Daoy (cell line): ENCODE data around the gene SBNO2. TPM values are rescaled to one million over a fixed set of nuclear protein-coding genes. Genes with fewer than 3 reads are reported as not detected.

Experiments used
- DNase-seq: peaks from one replicate; pipeline ENCODE4 v3.0.0-alpha.2; 2015; ENCODE audit warnings: low read depth
- total RNA-seq: library from RNA; depleted of rRNA; stranded (reverse); fragments of >200 nt; shearing (Covaris generic); gene quantifications from 2 replicates; pipeline ENCODE4 v1.2.3, GENCODE V29; 2014

The SBNO2 gene
- total RNA-seq, 1 experiment from 2014 or later, result 37.7 TPM

DNA sequence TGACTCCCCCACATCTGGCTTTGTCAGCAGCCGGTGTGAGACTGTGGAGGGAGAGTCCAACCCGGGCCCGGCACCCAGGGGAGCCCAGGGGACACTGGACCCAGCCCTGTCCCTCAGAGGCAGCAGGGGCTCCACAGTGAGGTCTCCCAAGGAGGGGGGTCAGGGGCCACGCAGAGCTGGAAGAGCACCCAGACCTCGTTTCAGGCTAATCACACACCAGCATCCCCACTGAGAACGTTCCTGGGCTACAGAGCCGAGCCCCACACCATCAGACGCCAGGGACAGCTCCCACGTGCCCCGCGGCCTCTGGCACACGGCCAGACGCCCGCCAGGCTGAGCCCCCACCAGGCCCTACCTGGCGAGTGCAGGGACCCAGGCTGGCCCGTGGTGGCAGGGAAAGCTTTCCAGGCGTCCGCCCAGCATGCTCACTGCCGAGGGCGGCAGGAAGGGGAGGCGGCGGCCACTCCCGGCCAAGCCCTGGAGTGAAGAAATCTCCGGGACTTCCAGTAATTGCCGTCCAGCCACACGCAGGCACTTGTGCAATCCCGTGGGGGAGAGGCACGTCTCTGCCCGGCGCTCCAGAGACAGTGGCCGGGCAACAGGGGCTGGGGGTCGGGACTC, 19.2 kb downstream of the SBNO2 start:
- no peak for DNase-seq

DNA sequence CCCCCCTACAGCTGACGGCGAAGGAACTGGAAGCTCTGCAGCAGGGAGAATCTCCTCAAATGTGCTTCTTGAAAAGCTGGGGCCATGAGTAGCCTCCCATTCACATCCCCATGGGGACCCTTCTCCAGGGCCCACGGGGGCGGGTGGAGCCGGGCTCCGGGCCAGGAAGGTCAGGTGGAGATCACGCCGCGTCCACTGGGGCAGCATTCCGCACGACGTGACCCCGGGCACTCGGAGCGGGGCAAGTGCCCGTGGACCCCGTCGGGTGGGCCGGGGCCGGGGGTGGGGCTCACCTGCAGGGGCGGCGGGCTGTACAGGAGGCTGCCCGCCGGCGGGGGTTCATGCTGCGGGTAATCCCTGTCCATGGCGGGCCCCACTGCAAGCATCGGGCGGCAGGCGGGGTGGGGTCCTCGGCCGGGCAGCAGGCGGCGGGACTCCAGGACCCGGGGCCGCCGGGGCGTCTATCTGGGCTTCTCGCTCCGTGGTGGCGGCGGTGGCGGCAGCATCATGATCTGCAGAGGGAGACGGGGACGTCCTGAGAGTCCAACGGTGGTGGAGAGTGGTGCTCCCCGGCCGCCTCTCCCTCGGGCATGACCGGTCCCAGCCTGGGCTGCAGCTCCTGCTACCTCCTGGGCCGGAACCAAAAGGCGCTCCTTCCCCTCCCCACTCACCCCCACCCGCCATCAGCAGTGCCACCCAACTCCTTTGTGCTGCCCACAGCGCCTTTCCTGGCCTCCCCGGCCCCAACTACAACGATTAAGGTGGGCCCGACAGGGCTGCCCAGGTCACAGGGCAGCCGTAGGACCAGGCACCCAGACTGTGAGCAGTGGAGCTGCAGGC, 20.0 kb downstream of the SBNO2 start:
- DNase-seq, result no peak

DNA sequence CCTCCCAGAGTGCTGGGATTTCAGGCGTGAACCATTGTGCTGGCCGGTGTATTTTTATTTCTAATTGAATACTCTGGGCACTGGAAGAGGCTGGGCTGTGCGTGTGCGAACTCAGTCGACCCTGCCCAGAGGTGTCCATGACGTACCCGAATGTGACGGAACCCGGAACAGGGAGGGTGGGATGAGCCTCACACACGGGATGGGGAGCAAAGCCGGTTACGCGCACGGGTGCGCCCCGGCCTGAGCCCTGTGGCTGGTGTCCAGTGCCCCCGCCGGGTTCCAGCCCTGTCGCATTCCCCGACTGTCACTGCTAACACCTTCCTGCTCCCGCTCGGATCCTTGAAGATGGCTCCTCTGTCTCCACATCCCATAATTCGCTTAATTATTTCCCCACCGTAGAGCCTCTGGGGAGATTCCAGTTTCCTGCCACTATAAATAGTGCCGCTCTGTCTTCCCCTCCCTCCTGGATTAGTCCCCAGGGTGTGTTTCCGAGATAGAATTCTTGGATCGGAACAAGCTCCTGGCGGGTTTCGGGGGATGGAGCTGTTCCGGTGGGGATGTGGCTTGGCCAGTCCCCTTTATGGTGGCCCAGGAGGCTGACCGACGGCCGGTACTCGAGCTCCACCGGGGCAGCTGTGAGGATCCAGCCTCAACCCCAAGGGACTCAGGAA, 22.0 kb downstream of the SBNO2 start:
- DNase-seq, result no peak

DNA sequence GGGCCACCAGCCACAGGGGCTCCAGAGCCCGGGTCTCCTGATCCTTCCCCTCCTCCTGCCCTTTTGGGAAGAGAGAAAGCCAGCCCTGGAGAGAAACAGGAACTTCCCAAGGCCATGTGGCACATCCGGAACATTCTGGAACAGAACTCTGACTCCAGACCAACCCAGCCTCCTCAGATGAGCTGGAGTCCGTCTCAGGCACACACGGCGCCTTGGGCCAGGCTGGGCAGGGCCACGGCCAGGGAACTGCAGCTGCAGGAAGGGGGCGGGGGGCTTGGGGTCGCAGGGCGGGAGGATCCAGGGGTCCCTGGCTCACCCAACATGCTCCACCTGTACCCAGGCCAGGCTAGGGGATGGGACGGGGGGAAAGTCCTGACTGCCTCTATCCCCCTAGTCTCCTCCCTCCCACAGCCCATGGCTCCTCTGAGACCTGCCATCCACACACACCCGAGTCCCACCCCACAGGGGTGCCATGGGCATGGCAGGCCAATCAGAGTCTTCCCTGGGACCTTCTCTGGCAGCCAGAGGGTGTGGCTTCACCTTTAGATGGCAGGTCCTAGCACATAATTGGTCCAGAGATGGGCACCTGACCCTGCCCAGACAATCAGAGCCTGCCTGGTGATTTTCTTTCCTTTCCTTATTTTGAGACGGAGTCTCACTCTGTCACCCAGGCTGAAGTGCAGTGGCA, 22.9 kb downstream of the SBNO2 start:
- no peak for DNase-seq

DNA sequence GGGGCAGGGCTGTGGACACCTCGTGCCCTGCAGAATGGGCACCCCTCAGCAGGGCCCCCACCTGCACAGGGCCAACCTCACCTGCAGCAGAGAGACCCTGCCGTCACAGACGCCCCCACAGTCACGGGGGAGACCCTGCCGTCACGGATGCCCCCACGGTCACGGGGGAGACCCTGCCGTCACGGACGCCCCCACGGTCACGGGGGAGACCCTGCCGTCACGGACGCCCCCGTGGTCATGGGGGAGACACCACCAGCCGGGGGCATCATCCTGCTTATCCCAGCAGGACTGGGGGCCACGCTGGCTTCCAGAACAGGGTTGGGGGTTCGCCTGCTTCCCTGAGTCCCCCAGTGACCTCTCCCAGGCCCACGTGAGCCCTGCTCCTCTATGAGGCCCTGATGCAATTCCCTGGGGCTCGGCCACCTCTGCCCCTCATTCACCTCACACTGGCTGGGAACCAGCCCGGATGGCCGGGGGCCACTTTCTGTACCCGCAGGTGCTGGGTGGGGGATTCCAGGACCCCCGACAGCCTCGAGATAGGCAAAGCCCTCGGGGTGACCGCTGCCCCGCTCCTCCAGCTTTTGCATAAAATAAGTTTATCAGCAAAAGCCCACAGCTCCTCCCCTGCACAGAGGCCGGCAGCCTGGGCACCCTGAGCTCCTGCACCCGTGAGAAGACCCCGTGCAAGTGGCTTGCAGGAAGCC, 23.6 kb downstream of the SBNO2 start:
- DNase-seq, result no peak

DNA sequence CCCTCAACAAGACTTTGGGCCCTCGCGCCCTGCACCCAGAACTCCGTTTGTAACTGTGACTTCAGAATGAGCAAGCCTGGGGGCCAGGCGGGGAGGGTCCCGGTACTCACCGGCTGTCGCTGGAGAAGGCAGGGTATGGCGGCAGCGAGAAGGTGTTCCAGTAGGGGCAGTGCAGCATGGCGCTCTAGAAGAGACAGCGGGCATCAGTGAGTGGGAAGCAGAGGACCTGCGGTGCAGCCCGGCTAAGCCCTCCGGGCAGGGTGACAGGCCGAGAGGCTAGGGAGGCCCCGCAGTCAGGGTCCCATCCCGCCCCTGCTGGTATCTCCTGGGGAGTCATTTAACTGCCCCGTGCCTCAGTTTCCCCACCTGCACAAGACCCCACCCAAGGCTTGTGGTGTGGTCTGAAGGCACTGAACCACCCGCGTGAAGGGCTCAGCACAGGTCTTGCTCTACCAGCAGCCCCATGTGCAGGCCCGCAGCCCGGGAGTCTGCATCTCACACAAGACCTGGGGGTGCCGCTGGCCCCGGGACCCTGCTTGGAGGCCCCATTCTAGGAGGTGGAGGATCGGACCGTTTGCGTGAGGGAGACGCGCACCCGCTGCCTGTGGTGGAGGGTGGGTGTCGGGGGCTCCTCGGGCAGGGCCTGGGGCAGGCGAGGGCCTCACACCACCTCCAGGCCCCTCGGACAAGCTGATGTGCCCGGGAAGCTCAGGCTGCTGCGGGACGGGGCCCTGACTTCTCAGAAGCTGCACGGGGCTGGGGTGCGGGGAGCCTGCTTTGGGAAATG, 24.6 kb downstream of the SBNO2 start:
- DNase-seq, result no peak

DNA sequence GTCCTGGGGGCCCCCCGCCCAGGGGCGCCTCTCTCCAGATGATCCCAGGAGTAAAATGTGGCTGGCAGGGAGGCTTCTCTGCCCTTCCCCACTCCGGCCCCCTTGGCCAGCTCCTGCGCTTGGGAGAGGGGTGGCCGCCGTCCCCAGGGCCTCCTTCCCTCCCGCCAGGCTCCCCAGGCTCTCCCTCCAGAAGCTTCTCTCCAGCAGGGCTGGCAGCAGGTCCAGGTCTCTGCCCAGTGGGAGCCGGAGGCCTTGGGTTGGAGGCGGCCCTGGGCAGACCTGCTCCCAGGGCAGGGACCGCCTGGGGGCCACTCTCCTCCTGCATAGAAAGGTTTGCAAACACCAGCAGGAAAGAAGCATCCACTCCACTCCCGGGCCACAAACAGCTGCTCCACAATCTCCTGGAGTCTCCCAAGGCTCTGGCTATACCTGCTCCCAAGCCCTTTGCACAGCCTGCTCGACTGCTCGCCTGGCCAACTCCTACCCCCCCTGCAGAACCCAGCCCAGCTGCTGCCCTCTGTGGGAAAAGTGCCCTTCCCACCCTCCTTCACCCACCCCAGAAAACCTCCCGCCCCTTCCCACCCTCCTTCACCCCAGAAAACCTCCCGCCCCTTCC, 26.0 kb downstream of the SBNO2 start:
- DNase-seq, result no peak

DNA sequence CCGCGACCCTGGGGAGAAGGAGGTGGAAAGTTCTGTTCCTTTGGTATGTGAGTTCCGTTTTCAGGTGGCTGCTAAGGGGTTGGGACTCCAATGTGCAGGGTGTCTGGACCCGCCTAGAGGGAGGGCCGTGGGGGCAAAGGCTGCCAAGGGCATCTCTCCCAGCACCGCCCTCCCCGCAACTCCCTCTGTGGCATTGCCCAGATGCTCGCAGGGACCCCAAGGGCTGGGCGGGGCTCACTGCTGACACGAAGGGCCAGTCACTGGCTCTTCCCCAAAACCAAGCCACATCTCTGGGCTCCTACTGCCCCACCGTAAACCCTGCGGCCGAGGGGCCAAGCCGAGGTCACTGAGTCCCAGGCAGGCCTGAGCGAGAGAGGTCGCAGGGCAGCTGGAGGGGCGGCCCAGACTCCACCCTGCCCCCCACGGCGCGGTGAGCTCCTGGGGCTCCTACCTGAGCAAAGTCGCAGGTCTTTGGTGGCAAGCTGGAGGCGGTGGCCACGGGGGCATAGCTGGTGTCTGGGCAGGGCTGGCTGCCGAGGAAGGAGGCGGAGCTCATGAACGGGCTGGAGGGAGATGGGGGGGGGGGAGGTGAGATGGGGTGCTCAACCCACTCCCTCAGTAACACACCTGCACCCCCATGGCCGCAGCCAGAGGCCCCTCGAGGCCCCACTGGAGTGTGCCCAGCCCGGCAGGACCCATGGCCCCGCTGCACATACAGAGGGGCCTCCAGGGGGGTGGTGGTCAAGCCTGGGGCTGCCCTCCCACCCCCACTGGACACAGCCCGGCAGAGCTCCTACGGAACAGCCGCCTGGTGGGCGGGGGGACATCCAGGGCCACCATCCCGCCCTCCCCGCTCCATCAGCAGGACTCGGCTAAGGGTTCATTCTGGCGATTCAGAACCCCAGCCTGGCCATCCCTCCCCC, 26.9 kb downstream of the SBNO2 start:
- no peak for DNase-seq

DNA sequence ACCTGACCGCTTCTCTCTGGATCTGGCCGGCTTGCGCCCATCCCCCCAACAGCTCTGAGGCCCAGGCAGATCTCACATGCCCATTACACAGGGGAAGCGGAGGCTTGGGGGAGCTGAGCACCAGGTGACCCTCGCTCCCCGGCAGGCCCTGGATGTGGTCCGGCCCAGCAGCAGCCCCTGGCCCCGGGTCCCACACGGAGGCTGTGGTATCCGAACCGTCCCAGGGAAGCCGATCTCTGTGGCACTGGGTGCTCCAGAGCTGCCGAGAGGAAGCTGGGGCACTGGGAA, 27.7 kb downstream of the SBNO2 start:
- DNase-seq, result no peak

DNA sequence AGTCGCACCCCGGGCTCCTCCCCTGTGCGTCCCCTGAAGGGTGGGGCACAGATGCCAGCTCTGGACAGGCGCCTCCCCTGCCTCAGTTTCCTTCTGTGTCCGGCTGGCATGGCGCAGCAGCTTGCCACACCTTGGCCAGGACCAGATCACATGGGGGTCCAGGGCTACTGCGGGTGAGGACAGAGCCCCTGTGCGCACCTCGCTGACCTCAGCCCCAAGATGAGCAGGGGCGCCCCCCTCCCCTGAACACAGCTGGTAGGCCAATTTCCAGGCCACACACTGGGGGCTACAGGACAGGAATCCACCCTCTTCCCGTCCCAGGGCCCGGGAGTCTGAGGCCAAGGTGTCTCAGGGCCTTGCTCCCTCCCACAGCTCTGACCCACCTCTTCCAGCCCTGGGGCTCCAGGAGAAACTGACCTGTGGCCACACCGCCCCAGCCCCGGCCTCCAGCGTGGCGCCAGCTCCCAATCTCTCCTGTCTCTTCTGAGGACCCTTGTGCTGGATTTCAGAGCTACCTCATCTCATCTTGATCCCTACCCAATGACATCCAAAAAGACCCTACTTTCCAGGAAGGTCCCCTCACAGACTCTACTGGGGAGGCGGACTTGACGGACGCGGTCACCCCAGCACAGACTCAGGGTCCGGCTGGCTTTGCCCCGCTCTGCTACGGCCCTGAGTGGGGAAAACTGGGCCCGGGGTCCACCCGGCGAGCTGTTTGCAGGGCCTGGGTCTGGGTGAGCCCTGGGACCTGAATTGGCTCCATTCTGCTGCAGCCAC, 28.2 kb downstream of the SBNO2 start:
- no peak for DNase-seq

DNA sequence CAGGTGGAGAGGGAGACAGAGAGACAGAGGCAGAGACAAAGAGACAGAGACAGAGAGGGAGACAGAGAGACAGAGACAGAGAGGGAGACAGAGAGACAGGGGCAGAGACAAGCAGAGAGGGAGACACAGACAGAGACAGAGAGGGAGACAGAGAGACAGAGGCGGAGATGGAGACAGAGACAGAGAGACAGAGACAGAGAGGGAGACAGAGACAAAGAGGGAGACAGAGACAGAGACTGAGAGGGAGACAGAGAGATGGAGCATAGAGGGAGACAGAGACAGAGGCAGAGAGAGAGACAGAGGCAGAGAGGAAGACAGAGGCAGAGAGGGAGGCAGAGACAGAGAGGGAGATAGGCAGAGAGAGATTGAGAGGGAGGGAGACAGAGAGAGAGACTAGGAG, 29.3 kb downstream of the SBNO2 start:
- no peak for DNase-seq

DNA sequence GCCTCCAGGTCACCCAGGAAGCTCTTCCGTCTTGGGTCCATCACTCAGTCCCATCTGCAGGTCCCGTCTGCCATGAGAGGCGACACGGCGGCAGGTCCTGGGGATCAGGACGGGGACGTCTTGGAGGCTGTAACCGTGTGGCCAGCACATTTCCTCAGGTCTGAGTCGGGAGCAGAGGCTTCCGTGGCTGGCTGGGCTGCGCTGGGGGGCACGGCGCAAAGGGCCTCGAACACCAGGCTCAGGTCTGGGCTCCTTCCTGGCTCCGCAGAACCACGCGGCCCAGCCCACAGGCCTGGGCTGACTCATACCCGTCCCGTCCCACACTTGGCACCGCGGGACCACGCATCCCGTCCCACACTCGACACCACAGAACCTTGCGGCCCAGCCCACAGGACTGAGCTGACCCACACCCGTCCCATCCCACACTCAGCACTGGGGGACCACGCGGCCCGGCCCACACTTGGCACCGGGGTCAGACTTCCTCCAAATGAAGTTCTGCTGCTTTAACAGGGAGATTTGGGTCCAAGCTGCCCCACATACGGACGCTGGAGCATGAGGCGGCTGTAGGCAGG, 30.2 kb downstream of the SBNO2 start:
- no peak for DNase-seq

DNA sequence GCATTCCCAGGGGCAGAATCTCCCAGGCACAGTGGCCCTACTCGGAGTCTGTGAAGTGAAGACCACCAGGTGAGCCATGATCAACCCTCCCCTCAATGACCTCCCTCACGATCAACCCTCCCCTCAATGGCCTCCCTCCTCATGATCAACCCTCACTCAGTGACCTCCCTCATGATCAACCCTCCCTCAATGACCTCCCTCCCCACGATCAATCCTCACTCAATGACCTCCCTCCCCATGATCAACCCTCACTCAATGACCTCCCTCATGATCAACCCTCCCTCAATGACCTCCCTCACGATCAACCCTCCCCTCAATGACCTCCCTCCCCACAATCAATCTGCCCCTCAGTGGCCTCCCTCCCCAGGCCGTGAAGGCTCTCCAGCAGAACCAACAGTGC, 32.1 kb downstream of the SBNO2 start:
- no peak for DNase-seq

DNA sequence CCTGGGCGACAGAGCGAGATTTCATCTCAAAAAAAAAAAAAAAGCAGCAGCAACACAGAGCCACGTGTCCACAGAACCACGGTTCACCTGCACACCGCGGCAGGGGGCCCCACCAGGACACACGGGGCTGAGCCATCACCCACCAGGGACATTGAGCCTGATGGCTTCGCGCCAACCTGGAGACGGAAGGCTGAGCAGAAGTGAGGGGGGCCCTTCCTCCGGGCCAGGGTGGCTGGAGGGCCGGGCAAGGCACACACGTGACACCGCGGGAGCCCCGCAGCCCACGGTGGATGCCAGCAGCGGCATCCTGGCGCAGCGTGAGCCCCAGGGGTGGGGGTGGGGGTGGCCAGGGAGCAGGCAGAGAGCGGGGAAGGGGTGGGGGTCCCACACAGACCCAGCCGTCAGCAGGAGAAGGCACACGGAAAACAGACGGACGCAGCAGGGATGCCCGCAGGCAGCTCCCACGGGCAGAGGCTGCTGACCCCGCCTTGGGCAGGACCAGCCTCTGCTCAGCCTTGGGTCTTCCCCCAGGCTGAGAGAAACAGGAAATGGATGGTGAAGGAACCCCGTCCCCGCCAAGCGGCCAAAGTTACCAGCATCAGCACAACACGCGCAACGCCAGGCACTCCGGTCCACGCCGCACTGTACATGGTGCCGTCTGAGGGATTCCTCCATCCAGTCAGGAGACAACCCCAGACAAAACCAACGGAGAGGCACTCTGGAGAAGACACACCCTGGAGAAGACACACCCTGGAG, 33.6 kb downstream of the SBNO2 start:
- DNase-seq, result no peak

DNA sequence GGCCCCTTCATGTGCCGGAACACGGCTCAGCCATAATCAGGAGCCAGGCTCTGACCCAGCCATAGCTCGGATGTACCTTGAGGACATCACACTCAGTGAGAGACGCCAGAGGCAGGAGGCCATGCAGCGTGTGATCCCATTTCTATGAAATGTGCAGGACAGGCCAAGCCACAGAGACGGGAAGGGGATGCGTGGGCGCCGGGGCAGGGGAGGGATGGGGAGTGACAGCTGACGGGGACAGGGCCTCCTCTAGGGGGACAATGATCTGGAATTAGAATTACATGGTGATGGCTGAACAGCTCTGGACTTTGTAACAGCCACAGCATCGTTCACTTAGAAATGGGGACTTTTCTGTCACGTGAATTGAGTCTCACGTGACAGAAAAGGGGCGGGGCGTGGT, 34.9 kb downstream of the SBNO2 start:
- DNase-seq, result no peak

DNA sequence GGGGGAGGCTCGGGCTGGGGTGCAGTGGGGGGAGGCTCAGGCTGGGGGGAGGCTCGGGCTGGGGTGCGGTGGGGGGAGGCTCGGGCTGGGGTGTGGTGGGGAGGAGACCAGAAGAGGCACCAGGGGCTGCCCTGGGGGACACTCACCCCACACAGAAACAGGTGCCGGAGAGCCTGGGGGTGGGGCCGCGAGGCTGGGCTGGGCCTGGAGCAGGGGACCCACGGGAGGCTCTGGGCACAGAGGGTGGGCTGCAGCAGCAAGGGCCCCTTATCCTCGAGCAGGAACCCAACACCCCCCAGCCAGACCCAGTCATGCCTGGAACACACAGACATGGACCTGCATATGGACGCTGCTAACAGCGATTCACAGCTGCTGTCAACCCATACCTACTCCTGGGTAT, 35.9 kb downstream of the SBNO2 start:
- DNase-seq, result no peak

DNA sequence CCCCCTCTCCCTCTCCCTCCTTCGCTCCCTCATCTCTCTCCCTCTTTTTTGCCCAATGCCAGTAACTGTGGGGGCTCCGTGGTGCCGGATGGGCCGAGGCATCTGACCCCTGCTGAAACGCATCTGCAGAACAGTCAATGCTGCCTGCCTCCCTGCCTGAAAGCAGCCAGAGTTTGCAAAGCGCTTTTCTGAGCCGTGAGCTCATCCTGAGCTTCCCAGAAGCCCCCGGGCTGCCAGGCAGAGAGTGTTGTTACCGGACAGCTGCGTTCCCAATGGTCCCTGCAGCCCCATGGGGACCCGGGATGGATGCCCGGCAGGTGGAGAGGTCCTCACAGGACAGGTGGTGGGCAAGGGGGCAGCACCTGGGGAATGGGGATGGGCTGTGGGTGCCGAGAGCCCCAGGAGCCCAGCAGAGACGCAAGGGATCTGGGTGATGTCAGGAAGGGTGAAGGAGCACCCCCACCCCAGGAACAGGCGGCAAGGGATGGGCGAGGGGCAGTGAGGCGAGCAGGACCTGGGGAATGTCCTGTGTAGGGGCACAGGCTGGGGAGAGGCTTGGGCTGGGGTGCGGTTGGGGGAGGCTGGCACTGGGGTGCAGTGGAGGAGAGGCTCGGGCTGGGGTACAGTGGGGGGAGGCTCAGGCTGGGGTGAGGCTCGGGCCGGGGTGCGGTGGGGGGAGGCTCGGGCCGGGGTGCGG, 37.3 kb downstream of the SBNO2 start:
- DNase-seq, result no peak
